ENCODE results near the gene CMSS1.

Gene CMSS1

DNA sequence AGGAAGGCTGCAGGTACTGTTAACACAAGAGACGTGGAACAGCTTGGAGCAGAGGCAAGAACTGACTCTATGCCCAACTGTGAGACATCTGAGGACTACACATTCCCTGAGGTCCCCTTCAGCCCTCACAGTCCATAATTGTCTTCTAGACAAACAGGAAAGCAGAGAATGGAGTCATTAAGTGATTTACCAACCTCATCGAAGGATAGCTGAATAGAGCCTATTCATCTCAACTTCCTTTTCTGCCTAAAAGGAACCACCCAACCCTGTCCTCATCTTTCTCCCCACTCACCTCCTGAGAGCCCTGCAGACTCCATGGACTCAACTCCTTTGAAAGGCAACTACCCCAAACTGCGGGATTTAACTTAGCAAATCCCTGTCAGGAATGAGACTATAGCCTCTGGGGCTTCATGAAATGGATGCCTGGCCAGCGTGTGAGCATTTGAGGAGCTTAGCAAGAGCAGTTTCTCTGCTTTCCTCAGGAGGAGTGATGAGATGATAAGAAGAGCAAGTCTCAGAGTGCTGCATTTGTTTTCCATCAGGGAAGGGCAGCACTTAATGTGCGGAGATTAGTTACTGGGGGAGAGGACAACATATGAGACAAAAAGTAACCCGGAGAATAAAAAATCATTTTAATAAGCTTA, 358.1 kb downstream of the CMSS1 start:
- DNase-seq (ENCODE audit: insufficient read length, low spot score), result no peak
- TF ChIP-seq CTCF (IDR thresholded peaks at IDR 0.05; ENCODE audit: insufficient read depth, missing control alignments), result no peak
- no peak for FAIRE-seq

- no peak for FAIRE-seq
- no peak for TF ChIP-seq CTCF (IDR thresholded peaks at IDR 0.05; ENCODE audit: insufficient read depth, missing control alignments)
- DNase-seq (ENCODE audit: insufficient read length, low spot score), result no peak
These were observed 362.2 kb downstream of the CMSS1 start for GRCh38 chr3:100179692-100180349.

GRCh38 chr3:100183608-100184125, 366.0 kb downstream of the CMSS1 start:
- FAIRE-seq, result no peak
- no peak for DNase-seq (ENCODE audit: insufficient read length, low spot score)
- no peak for TF ChIP-seq CTCF (IDR thresholded peaks at IDR 0.05; ENCODE audit: insufficient read depth, missing control alignments)

- TF ChIP-seq CTCF (IDR thresholded peaks at IDR 0.05; ENCODE audit: insufficient read depth, missing control alignments), result no peak
- FAIRE-seq (no peak), DNase-seq (ENCODE audit: insufficient read length, low spot score) (no peak)
These were observed 367.4 kb downstream of the CMSS1 start for GRCh38 chr3:100184948-100185570.

GRCh38 chr3:100185847-100186246, 368.2 kb downstream of the CMSS1 start:
- FAIRE-seq, result no peak
- no peak for DNase-seq (ENCODE audit: insufficient read length, low spot score)

GRCh38 chr3:100189444-100189964, 371.8 kb downstream of the CMSS1 start:
- no peak for TF ChIP-seq CTCF (IDR thresholded peaks at IDR 0.05; ENCODE audit: insufficient read depth, missing control alignments)
- no peak for DNase-seq (ENCODE audit: insufficient read length, low spot score)
- no peak for FAIRE-seq

More at GRCh38 chr3:100185847-100186246, 368.2 kb downstream of the CMSS1 start:
- TF ChIP-seq CTCF (IDR thresholded peaks at IDR 0.05; ENCODE audit: insufficient read depth, missing control alignments), result no peak

All from D721Med (cell line).